HG03575 (cell line): Measurements from ENCODE around the gene ACADVL.

Experiments used
- ATAC-seq: cut with Tn5 transposase; IDR thresholded peaks from one replicate; pipeline ENCODE4 v1.9.1; 2021; ENCODE audit not compliant: unreplicated experiment, insufficient number of reproducible peaks, low FRiP score; ENCODE audit errors: extremely low read depth

ACADVL gene

GRCh38 chr17:7190276-7190917 is 29.3 kb upstream of the ACADVL start:
- no peak for ATAC-seq

GRCh38 chr17:7191069-7191468 is 28.7 kb upstream of the ACADVL start:
- no peak for ATAC-seq

GRCh38 chr17:7191571-7192270 is 28.0 kb upstream of the ACADVL start:
- no peak for ATAC-seq

GRCh38 chr17:7192271-7192937 is 27.3 kb upstream of the ACADVL start:
- ATAC-seq, result no peak

GRCh38 chr17:7195971-7196370 is 23.8 kb upstream of the ACADVL start:
- no peak for ATAC-seq

- no peak for ATAC-seq
Measured at GRCh38 chr17:7196651-7197401, 22.9 kb upstream of the ACADVL start.

- no peak for ATAC-seq
Measured at GRCh38 chr17:7203391-7203790, 16.3 kb upstream of the ACADVL start.

GRCh38 chr17:7204336-7204735 is 15.4 kb upstream of the ACADVL start:
- ATAC-seq, result no peak

GRCh38 chr17:7204828-7205461 is 14.8 kb upstream of the ACADVL start:
- no peak for ATAC-seq

- ATAC-seq, result no peak
Measured at GRCh38 chr17:7205561-7205960, 14.2 kb upstream of the ACADVL start.

GRCh38 chr17:7207120-7208001 is 12.4 kb upstream of the ACADVL start:
- ATAC-seq, result no peak

- no peak for ATAC-seq
Measured at GRCh38 chr17:7208027-7208571, 11.6 kb upstream of the ACADVL start.

GRCh38 chr17:7208754-7209460 is 10.8 kb upstream of the ACADVL start:
- ATAC-seq, result no peak

GRCh38 chr17:7211491-7212273 is 8.1 kb upstream of the ACADVL start:
- no peak for ATAC-seq

- ATAC-seq, result no peak
Measured at GRCh38 chr17:7213895-7214299, 5.8 kb upstream of the ACADVL start.

GRCh38 chr17:7214300-7215135 is 5.2 kb upstream of the ACADVL start:
- no peak for ATAC-seq
